A673 (cell line): ENCODE measurements around the gene CHCHD3.

Source experiments
- CTCF ChIP-seq: fragments of 300-800, 200-600 bp; sonication (generic); conservative IDR thresholded peaks from 2 replicates; pipeline ENCODE4 v1.5.1; 2017; ENCODE audit warnings: low read depth, mild to moderate bottlenecking, antibody characterized with exemption, low read length, moderate library complexity, mixed read lengths
- EZH2 ChIP-seq: fragments of 200-600 bp; sonication (generic); IDR thresholded peaks from 2 replicates; pipeline ENCODE4 v1.6.1; 2017; ENCODE audit warnings: borderline replicate concordance, low read depth, mild to moderate bottlenecking, mixed read lengths, antibody characterized with exemption, low read length; ENCODE audit not compliant: poor library complexity, severe bottlenecking

DNA sequence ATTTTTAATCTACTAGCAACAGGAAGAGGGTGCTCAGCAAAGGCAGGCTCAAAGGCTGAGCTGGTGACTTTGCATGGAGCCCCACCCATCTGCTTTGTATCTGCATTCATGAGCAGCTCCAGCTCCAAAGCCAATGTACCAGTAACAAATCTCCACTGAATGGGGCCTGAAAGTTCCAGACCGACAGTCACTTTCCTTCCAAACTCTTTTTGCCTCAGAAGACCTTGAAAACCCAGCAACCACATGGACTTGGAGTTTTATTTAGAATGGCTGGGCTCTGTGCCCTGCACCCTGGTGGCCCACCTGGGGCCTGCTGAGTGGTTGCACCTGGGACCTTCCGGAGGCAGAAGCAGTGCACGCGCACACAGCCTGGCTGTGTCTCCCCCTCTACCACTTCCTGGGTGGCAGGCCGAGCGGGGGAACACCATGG is 310.6 kb downstream of the CHCHD3 start:
- TF ChIP-seq EZH2 (no peak), CTCF (no peak)
